H9 (cell line): Measurements from ENCODE around the gene CCDC9B. TPM values are rescaled to one million over a fixed set of nuclear protein-coding genes. Genes with fewer than 3 reads are reported as not detected.

Experiments used
- DNase-seq: peaks from one replicate; pipeline ENCODE4 v3.0.0-alpha.2; 2017
- H2AFZ ChIP-seq: one replicate; pipeline ENCODE4 v1.6.1; 2013; ENCODE audit warnings: mild to moderate bottlenecking, low read length, control low read depth, moderate library complexity
- H2AK5ac ChIP-seq: 2 replicates; pipeline ENCODE4 v1.6.1; 2013; ENCODE audit warnings: low read length, control low read depth, mixed read lengths; ENCODE audit not compliant: insufficient read length
- H2BK120ac ChIP-seq: one replicate; pipeline ENCODE4 v1.6.1; 2013; ENCODE audit warnings: low read depth, mild to moderate bottlenecking, low read length, control low read depth, inconsistent platforms; ENCODE audit not compliant: poor library complexity, severe bottlenecking
- H2BK12ac ChIP-seq: 2 replicates; pipeline ENCODE4 v1.6.1; 2013; ENCODE audit warnings: low read length, control low read depth, mixed read lengths, low read depth; ENCODE audit not compliant: insufficient read length
- H2BK15ac ChIP-seq: 2 replicates; pipeline ENCODE4 v1.6.1; 2013; ENCODE audit warnings: low read depth, low read length, control low read depth
- H2BK20ac ChIP-seq: one replicate; pipeline ENCODE4 v1.6.1; 2013; ENCODE audit warnings: low read depth, mild to moderate bottlenecking, low read length, control low read depth, inconsistent platforms; ENCODE audit not compliant: poor library complexity, severe bottlenecking
- H2BK5ac ChIP-seq: 2 replicates; pipeline ENCODE4 v1.6.1; 2013; ENCODE audit warnings: low read length, control low read depth, mixed read lengths; ENCODE audit not compliant: insufficient read length
- H3K14ac ChIP-seq: 2 replicates; pipeline ENCODE4 v1.6.1; 2013; ENCODE audit warnings: low read length, control low read depth; ENCODE audit not compliant: insufficient read depth
- H3K18ac ChIP-seq: 2 replicates; pipeline ENCODE4 v1.6.1; 2013; ENCODE audit warnings: low read depth, mild to moderate bottlenecking, mixed read lengths, low read length, control low read depth; ENCODE audit not compliant: insufficient read length
- H3K23ac ChIP-seq: 2 replicates; pipeline ENCODE4 v1.6.1; 2013; ENCODE audit warnings: low read length, control low read depth, mixed read lengths, low read depth; ENCODE audit not compliant: insufficient read length
- H3K23me2 ChIP-seq: 2 replicates; pipeline ENCODE4 v1.6.1; 2013; ENCODE audit warnings: low read depth, mild to moderate bottlenecking, mixed read lengths, low read length, control low read depth; ENCODE audit not compliant: insufficient read length, poor library complexity, severe bottlenecking
- H3K27ac ChIP-seq: 2 replicates; pipeline ENCODE4 v1.5.1; 2013; ENCODE audit warnings: low read length, control low read depth, mixed read lengths, low read depth; ENCODE audit not compliant: insufficient read length
- H3K27me3 ChIP-seq: 2 replicates; pipeline ENCODE4 v1.6.1; 2013; ENCODE audit warnings: low read length, control low read depth, inconsistent platforms; ENCODE audit not compliant: insufficient read depth
- H3K4ac ChIP-seq: 2 replicates; pipeline ENCODE4 v1.6.1; 2013; ENCODE audit warnings: low read depth, mild to moderate bottlenecking, control low read depth, inconsistent platforms, low read length, moderate library complexity
- H3K4me1 ChIP-seq: 2 replicates; pipeline ENCODE4 v1.6.1; 2013; ENCODE audit warnings: low read length, control low read depth, inconsistent platforms; ENCODE audit not compliant: insufficient read depth
- H3K4me2 ChIP-seq: 2 replicates; pipeline ENCODE4 v1.6.1; 2013; ENCODE audit warnings: low read length, control low read depth, mixed read lengths; ENCODE audit not compliant: insufficient read length, insufficient read depth
- H3K56ac ChIP-seq: 2 replicates; pipeline ENCODE4 v1.6.1; 2013; ENCODE audit warnings: low read depth, mild to moderate bottlenecking, mixed read lengths, low read length, control low read depth; ENCODE audit not compliant: insufficient read length
- H3K79me1 ChIP-seq: 2 replicates; pipeline ENCODE4 v1.6.1; 2013; ENCODE audit warnings: low read depth, mild to moderate bottlenecking, moderate library complexity, low read length, control low read depth, inconsistent platforms; ENCODE audit not compliant: insufficient read depth, poor library complexity, severe bottlenecking
- H3K79me2 ChIP-seq: 2 replicates; pipeline ENCODE4 v1.6.1; 2013; ENCODE audit warnings: low read length, control low read depth, inconsistent platforms; ENCODE audit not compliant: insufficient read depth
- H3K9ac ChIP-seq: 2 replicates; pipeline ENCODE4 v1.6.1; 2013; ENCODE audit warnings: low read length, control low read depth, mixed read lengths; ENCODE audit not compliant: insufficient read length; ENCODE audit errors: extremely low read depth
- H3K9me3 ChIP-seq: one replicate; pipeline ENCODE4 v1.6.1; 2013; ENCODE audit warnings: low read depth, low read length, inconsistent platforms; ENCODE audit not compliant: control insufficient read depth
- H3T11ph ChIP-seq: one replicate; pipeline ENCODE4 v1.6.1; 2013; ENCODE audit warnings: mild to moderate bottlenecking, low read length, control low read depth, inconsistent platforms
- H4K20me1 ChIP-seq: one replicate; pipeline ENCODE4 v1.6.1; 2013; ENCODE audit not compliant: control insufficient read depth, insufficient read length, insufficient read depth
- H4K5ac ChIP-seq: 2 replicates; pipeline ENCODE4 v1.6.1; 2013; ENCODE audit warnings: low read depth, mild to moderate bottlenecking, mixed read lengths, low read length, control low read depth; ENCODE audit not compliant: insufficient read length
- H4K8ac ChIP-seq: replicated peaks from 2 replicates; pipeline ENCODE4 v1.6.1; 2013; ENCODE audit warnings: low read length, control low read depth, mixed read lengths, low read depth; ENCODE audit not compliant: insufficient read length
- H4K91ac ChIP-seq: 2 replicates; pipeline ENCODE4 v1.6.1; 2013; ENCODE audit warnings: low read depth, mild to moderate bottlenecking, moderate library complexity, mixed read lengths, low read length, control low read depth; ENCODE audit not compliant: insufficient read length
- H3K27ac Mint-ChIP-seq, 3 experiments: 2 replicates in 2 of 3; 3 replicates in 1 of 3; pipeline ENCODE4 v1.8.0; 2020 to 2021; ENCODE audit warnings: mixed read lengths in 3 of 3, mild to moderate bottlenecking in 1 of 3, moderate library complexity in 1 of 3
- H3K27me3 Mint-ChIP-seq: 2 replicates; pipeline ENCODE4 v1.8.0; 2021; ENCODE audit warnings: low read depth, mild to moderate bottlenecking, moderate library complexity, mixed read lengths
- H3K36me3 Mint-ChIP-seq, 3 experiments: 2 replicates in 2 of 3; 3 replicates in 1 of 3; pipeline ENCODE4 v1.8.0; 2020 to 2021; ENCODE audit warnings: low read depth in 3 of 3, mixed read lengths in 3 of 3; ENCODE audit not compliant: insufficient read depth in 1 of 3
- H3K4me1 Mint-ChIP-seq, 2 experiments: 2 replicates each; pipeline ENCODE4 v1.8.0; 2020; ENCODE audit warnings: mixed read lengths in 2 of 2
- H3K4me3 Mint-ChIP-seq, 2 experiments: 2 replicates in 1 of 2; 3 replicates in 1 of 2; pipeline ENCODE4 v1.8.0; 2020 to 2021; ENCODE audit warnings: mild to moderate bottlenecking in 2 of 2, mixed read lengths in 2 of 2, moderate library complexity in 1 of 2
- H3K9me3 Mint-ChIP-seq, 2 experiments: 2 replicates in 1 of 2; 3 replicates in 1 of 2; pipeline ENCODE4 v1.8.0; 2020; ENCODE audit warnings: mild to moderate bottlenecking in 2 of 2, mixed read lengths in 2 of 2, moderate library complexity in 1 of 2
- WGBS: extraction: QIAGEN DNeasy Blood & Tissue Kit; methylation state at CpG from one replicate; pipeline ENCODE4 v1.1.7; 2013; ENCODE audit warnings: missing lambda C conversion rate, low lambda C conversion rate, mixed read lengths; ENCODE audit not compliant: insufficient read length; ENCODE audit errors: extremely low coverage; 5-methylcytosine and 5-hydroxymethylcytosine counted together
- total RNA-seq: library from RNA; stranded (reverse); gene quantifications from 2 replicates; pipeline ENCODE4 v1.2.1, GENCODE V29; 2021
- TF ChIP-seq, protein P1 (sequence below): fragments of 200-600 bp; sonication (generic); conservative IDR thresholded peaks from 3 replicates; pipeline ENCODE4 v1.8.0; 2021; ENCODE audit warnings: antibody characterized with exemption, mild to moderate bottlenecking

Gene CCDC9B
- total RNA-seq, 1 experiment from 2014 or later, result 0.48 TPM

GRCh38 chr15:40357723-40358470 lies 17.2 kb upstream of the CCDC9B start, which contains the start of gene DISP2:
Gene DISP2, plus strand, starts transcription at chr15:40358219. Its CDS starts 103 bp downstream, at chr15:40358322.
- Mint-ChIP-seq H3K36me3 (no peaks in the 10 kb centered on the region; a peak in 1 of 7 replicates), H3K27ac (no peak within 1 kb of the TSS), H3K4me3 (peak within 1 kb of the TSS; percentile 74 to 84), H3K4me1 (peaks cover 25 to 33% of the 10 kb centered on the region in 2 experiments), H3K9me3 (no peaks in the 10 kb centered on the region), H3K27me3 (peaks cover 51% of the 10 kb centered on the region)
- Histone ChIP-seq H2AFZ (no peak within 1 kb of the TSS), H2BK120ac (no peak within 1 kb of the TSS), H2BK12ac (no peak within 1 kb of the TSS), H3K4me2 (peak within 1 kb of the TSS; percentile 59), H3K9ac (no peak within 1 kb of the TSS), H4K8ac (no peak within 1 kb of the TSS), H3K4ac (no peak within 1 kb of the TSS), H3K18ac (no peak within 1 kb of the TSS), H3K27ac (no peak within 1 kb of the TSS), H3T11ph (no peak within 1 kb of the TSS), H3K23me2 (peaks cover 8% of the 10 kb centered on the region), H3K79me2 (no peaks in the 10 kb centered on the region), H2AK5ac (no peak within 1 kb of the TSS), H3K79me1 (no peaks in the 10 kb centered on the region), H3K56ac (no peak within 1 kb of the TSS), H2BK15ac (no peak within 1 kb of the TSS), H3K4me1 (no peaks in the 10 kb centered on the region; the same call in 1 of the 2 replicates), H3K14ac (no peak within 1 kb of the TSS; the same call in 1 of the 2 replicates), H3K23ac (no peak within 1 kb of the TSS), H3K9me3 (no peaks in the 10 kb centered on the region), H2BK5ac (no peak within 1 kb of the TSS), H4K20me1 (no peaks in the 10 kb centered on the region), H4K91ac (no peak within 1 kb of the TSS), H4K5ac (no peak within 1 kb of the TSS), H3K27me3 (peaks cover 3% of the 10 kb centered on the region), H2BK20ac (no peak within 1 kb of the TSS)
- DNase-seq, result peak; percentile 91
- TF ChIP-seq, protein P1, sequence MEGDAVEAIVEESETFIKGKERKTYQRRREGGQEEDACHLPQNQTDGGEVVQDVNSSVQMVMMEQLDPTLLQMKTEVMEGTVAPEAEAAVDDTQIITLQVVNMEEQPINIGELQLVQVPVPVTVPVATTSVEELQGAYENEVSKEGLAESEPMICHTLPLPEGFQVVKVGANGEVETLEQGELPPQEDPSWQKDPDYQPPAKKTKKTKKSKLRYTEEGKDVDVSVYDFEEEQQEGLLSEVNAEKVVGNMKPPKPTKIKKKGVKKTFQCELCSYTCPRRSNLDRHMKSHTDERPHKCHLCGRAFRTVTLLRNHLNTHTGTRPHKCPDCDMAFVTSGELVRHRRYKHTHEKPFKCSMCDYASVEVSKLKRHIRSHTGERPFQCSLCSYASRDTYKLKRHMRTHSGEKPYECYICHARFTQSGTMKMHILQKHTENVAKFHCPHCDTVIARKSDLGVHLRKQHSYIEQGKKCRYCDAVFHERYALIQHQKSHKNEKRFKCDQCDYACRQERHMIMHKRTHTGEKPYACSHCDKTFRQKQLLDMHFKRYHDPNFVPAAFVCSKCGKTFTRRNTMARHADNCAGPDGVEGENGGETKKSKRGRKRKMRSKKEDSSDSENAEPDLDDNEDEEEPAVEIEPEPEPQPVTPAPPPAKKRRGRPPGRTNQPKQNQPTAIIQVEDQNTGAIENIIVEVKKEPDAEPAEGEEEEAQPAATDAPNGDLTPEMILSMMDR, result no peak
- no CpG with 5 or more reads among the region's 82 CpGs for WGBS
